WTC11 (cell line): ENCODE measurements around the gene IFT88. TPM values are rescaled to one million over a fixed set of nuclear protein-coding genes. Genes with fewer than 3 reads are reported as not detected.
"Not testable (repeated sequence)": the region's sequence is repeated elsewhere in the genome, so short reads cannot be mapped to it uniquely, and the experiment has no call there.

Source experiments
- ATAC-seq: fragments of 200-7000 bp; cut with Tn5 transposase; 2 replicates; pipeline ENCODE4 v1.10.0; 2021; ENCODE audit warnings: mild to moderate bottlenecking, moderate library complexity
- CTCF ChIA-PET: fragments of 300-600 bp; sonication (Branson Sonifier 250); formaldehyde crosslinking; loops from one replicate; lab custom pipeline; 2021; ENCODE audit warnings: antibody characterized with exemption; lab: Charles Lee
- POLR2A ChIA-PET: fragments of 350-600 bp; sonication (Branson Sonifier 250); formaldehyde crosslinking; loops from one replicate; lab custom pipeline; 2021; ENCODE audit warnings: antibody characterized with exemption; lab: Charles Lee
- DNase-seq: peaks from one replicate; pipeline ENCODE4 v3.0.0; 2021; ENCODE audit warnings: low spot score
- H3K27ac Mint-ChIP-seq: 2 replicates; pipeline ENCODE4 v1.8.0; 2021; ENCODE audit warnings: mixed read lengths
- H3K27me3 Mint-ChIP-seq: 2 replicates; pipeline ENCODE4 v1.8.0; 2021; ENCODE audit warnings: low read depth, mild to moderate bottlenecking, moderate library complexity, mixed read lengths
- H3K36me3 Mint-ChIP-seq: 2 replicates; pipeline ENCODE4 v1.8.0; 2021; ENCODE audit warnings: mixed read lengths
- H3K4me1 Mint-ChIP-seq: 2 replicates; pipeline ENCODE4 v1.8.0; 2022; ENCODE audit warnings: mixed read lengths
- H3K4me3 Mint-ChIP-seq: 2 replicates; pipeline ENCODE4 v1.8.0; 2021; ENCODE audit warnings: mild to moderate bottlenecking, moderate library complexity, mixed read lengths
- H3K9me3 Mint-ChIP-seq: 2 replicates; pipeline ENCODE4 v1.8.0; 2021; ENCODE audit warnings: mixed read lengths
- ATF3 ChIP-seq: sonication (generic); formaldehyde crosslinking; conservative IDR thresholded peaks from 2 replicates; pipeline ENCODE4 v1.8.1; 2022; ENCODE audit warnings: mild to moderate bottlenecking, missing genetic modification reagents
- E2F5 ChIP-seq: sonication (generic); formaldehyde crosslinking; IDR thresholded peaks from 2 replicates; pipeline ENCODE4 v1.8.1; 2022; ENCODE audit warnings: mild to moderate bottlenecking, moderate library complexity, missing genetic modification reagents
- IRF2 ChIP-seq: sonication (generic); formaldehyde crosslinking; IDR thresholded peaks from 2 replicates; pipeline ENCODE4 v1.8.0; 2022; ENCODE audit warnings: low read depth, missing genetic modification reagents, borderline replicate concordance
- JAZF1 ChIP-seq: fragments of 250-450 bp; sonication (Bioruptor Pico); IDR thresholded peaks from 2 replicates; pipeline ENCODE4 v1.9.0; 2021; ENCODE audit warnings: moderate library complexity, mild to moderate bottlenecking, inconsistent platforms
- MAX ChIP-seq: sonication (generic); formaldehyde crosslinking; IDR thresholded peaks from 2 replicates; pipeline ENCODE4 v1.8.0; 2022; ENCODE audit warnings: mild to moderate bottlenecking, missing genetic modification reagents
- NFE2L1 ChIP-seq: sonication (generic); formaldehyde crosslinking; IDR thresholded peaks from 2 replicates; pipeline ENCODE4 v1.8.1; 2023; ENCODE audit warnings: missing genetic modification reagents
- PRDM15 ChIP-seq: sonication (generic); formaldehyde crosslinking; IDR thresholded peaks from 2 replicates; pipeline ENCODE4 v1.8.0; 2022; ENCODE audit warnings: missing genetic modification reagents
- RORB ChIP-seq: fragments of 250-450 bp; sonication (Bioruptor Pico); IDR thresholded peaks from 2 replicates; pipeline ENCODE4 v1.9.0; 2021; ENCODE audit warnings: mild to moderate bottlenecking
- STAT6 ChIP-seq: sonication (generic); formaldehyde crosslinking; conservative IDR thresholded peaks from 2 replicates; pipeline ENCODE4 v1.8.1; 2023; ENCODE audit warnings: mild to moderate bottlenecking, low read depth, missing genetic modification reagents, moderate library complexity
- TP53 ChIP-seq: sonication (generic); formaldehyde crosslinking; IDR thresholded peaks from 2 replicates; pipeline ENCODE4 v1.8.1; 2023; ENCODE audit warnings: mild to moderate bottlenecking, missing genetic modification reagents
- ZBTB21 ChIP-seq: sonication (generic); formaldehyde crosslinking; IDR thresholded peaks from 2 replicates; pipeline ENCODE4 v1.8.1; 2023; ENCODE audit warnings: mild to moderate bottlenecking, missing genetic modification reagents, borderline replicate concordance
- ZNF138 ChIP-seq: sonication (generic); formaldehyde crosslinking; conservative IDR thresholded peaks from 2 replicates; pipeline ENCODE4 v1.8.1; 2022; ENCODE audit warnings: mild to moderate bottlenecking, moderate library complexity, missing genetic modification reagents
- ZNF263 ChIP-seq: sonication (generic); formaldehyde crosslinking; IDR thresholded peaks from 2 replicates; pipeline ENCODE4 v1.8.1; 2022; ENCODE audit warnings: low read depth, mild to moderate bottlenecking, moderate library complexity, missing genetic modification reagents
- total RNA-seq: library from RNA; stranded (reverse); gene quantifications from 3 replicates; pipeline ENCODE4 v1.2.3, GENCODE V29; 2021
- TF ChIP-seq, protein P1 (sequence below): fragments of 200-600 bp; IDR thresholded peaks from 2 replicates; pipeline ENCODE4 v1.8.0; 2022; ENCODE audit warnings: antibody characterized with exemption
- TF ChIP-seq, protein P2 (sequence below): sonication (generic); formaldehyde crosslinking; IDR thresholded peaks from 2 replicates; pipeline ENCODE4 v1.8.0; 2023; ENCODE audit warnings: missing genetic modification reagents, mild to moderate bottlenecking, borderline replicate concordance

The IFT88 gene
- total RNA-seq, 1 experiment from 2014 or later: 6.5 TPM

DNA sequence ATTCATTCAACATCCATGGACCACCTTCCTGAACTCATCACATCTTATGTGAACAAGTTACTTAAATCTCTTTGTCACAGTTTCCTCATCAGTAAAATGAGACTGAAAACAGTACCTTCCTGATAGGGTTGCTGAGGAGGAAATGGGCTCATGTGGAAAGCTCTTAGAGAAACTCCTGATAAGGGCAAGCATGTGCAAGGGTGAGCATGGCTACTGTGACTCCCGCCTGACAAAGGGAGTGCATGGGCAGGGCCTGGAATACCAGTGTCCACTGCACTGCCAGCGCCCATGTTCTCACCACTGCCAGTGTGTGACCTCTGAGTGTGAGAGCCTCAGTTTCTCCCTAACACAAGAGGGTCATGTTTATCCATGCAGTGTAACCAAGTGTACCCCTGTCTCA lies 109.3 kb downstream of the IFT88 start (continued):
- no peak for TF ChIP-seq IRF2 (CRISPR knock-in tag)
- TF ChIP-seq JAZF1 (CRISPR knock-in tag): no peak
- no peak for TF ChIP-seq ATF3 (CRISPR knock-in tag)
- no peak for TF ChIP-seq NFE2L1 (CRISPR knock-in tag)
- TF ChIP-seq RORB: no peak
- no peak for TF ChIP-seq PRDM15 (CRISPR knock-in tag)
- TF ChIP-seq E2F5 (CRISPR knock-in tag): no peak
- TF ChIP-seq TP53 (CRISPR knock-in tag): no peak
- no peak for TF ChIP-seq MAX (CRISPR knock-in tag)
- TF ChIP-seq ZNF263 (CRISPR knock-in tag): no peak

DNA sequence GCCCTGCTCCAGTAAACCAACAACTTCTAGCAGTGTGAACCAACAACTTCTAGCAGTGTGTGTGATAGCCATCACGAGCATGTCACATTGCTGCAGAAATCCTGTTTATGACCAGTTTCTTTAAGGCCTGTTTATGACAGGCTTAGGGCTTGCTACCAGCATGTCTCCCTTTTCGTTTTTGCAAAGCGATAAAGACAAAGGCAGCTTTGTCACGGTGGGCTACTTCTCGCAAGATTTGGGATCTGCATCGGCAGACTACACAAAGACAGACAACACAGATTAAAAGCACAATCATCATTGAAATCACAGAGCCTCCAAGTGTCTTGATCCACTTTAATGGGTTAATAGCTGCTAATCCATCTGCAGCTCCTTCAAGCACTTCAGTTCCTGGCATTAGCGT lies 111.6 kb downstream of the IFT88 start:
- DNase-seq, POLR2A ChIA-PET, H3K4me3 Mint-ChIP-seq, H3K27ac Mint-ChIP-seq, ATAC-seq, CTCF ChIA-PET, H3K27me3 Mint-ChIP-seq, H3K36me3 Mint-ChIP-seq, H3K9me3 Mint-ChIP-seq: not testable (repeated sequence)
- H3K4me1 Mint-ChIP-seq: peaks cover 29% of the 10 kb centered on the region

DNA sequence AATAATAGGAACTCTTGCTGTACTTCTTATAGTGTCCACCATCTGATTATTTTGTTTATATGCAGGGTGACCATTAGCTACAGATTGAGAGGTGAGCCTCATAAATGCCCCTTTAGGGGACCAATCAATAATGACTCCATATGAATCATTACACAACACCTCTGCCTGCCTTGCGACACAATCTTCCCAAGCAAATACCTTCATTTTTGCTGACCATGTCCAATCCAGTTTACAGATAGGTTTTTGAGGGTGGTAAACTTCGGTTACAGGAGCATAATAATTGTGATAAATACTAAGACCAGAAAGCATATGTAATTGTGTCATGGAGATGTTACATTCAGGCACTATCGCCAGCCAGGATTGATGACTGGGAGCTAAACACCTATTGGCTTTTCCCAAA lies 112.9 kb downstream of the IFT88 start:
- H3K27ac Mint-ChIP-seq: no peak overlapping the region
- ChIA-PET CTCF (no interaction called here), POLR2A (no interaction called here)
- DNase-seq: no peak
- H3K9me3 Mint-ChIP-seq: no peaks in the 10 kb centered on the region
- H3K4me3 Mint-ChIP-seq: no peak overlapping the region
- no peaks in the 10 kb centered on the region for H3K36me3 Mint-ChIP-seq
- peaks cover 42% of the 10 kb centered on the region for H3K4me1 Mint-ChIP-seq
- ATAC-seq: no peak
- no peaks in the 10 kb centered on the region for H3K27me3 Mint-ChIP-seq
- no peak for TF ChIP-seq STAT6 (CRISPR knock-in tag)
- no peak for TF ChIP-seq RORB
- no peak for TF ChIP-seq ZNF138 (CRISPR knock-in tag)
- TF ChIP-seq, protein P1, sequence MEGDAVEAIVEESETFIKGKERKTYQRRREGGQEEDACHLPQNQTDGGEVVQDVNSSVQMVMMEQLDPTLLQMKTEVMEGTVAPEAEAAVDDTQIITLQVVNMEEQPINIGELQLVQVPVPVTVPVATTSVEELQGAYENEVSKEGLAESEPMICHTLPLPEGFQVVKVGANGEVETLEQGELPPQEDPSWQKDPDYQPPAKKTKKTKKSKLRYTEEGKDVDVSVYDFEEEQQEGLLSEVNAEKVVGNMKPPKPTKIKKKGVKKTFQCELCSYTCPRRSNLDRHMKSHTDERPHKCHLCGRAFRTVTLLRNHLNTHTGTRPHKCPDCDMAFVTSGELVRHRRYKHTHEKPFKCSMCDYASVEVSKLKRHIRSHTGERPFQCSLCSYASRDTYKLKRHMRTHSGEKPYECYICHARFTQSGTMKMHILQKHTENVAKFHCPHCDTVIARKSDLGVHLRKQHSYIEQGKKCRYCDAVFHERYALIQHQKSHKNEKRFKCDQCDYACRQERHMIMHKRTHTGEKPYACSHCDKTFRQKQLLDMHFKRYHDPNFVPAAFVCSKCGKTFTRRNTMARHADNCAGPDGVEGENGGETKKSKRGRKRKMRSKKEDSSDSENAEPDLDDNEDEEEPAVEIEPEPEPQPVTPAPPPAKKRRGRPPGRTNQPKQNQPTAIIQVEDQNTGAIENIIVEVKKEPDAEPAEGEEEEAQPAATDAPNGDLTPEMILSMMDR: no peak
- no peak for TF ChIP-seq ZBTB21
- TF ChIP-seq, protein P2, sequence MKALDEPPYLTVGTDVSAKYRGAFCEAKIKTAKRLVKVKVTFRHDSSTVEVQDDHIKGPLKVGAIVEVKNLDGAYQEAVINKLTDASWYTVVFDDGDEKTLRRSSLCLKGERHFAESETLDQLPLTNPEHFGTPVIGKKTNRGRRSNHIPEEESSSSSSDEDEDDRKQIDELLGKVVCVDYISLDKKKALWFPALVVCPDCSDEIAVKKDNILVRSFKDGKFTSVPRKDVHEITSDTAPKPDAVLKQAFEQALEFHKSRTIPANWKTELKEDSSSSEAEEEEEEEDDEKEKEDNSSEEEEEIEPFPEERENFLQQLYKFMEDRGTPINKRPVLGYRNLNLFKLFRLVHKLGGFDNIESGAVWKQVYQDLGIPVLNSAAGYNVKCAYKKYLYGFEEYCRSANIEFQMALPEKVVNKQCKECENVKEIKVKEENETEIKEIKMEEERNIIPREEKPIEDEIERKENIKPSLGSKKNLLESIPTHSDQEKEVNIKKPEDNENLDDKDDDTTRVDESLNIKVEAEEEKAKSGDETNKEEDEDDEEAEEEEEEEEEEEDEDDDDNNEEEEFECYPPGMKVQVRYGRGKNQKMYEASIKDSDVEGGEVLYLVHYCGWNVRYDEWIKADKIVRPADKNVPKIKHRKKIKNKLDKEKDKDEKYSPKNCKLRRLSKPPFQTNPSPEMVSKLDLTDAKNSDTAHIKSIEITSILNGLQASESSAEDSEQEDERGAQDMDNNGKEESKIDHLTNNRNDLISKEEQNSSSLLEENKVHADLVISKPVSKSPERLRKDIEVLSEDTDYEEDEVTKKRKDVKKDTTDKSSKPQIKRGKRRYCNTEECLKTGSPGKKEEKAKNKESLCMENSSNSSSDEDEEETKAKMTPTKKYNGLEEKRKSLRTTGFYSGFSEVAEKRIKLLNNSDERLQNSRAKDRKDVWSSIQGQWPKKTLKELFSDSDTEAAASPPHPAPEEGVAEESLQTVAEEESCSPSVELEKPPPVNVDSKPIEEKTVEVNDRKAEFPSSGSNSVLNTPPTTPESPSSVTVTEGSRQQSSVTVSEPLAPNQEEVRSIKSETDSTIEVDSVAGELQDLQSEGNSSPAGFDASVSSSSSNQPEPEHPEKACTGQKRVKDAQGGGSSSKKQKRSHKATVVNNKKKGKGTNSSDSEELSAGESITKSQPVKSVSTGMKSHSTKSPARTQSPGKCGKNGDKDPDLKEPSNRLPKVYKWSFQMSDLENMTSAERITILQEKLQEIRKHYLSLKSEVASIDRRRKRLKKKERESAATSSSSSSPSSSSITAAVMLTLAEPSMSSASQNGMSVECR (CRISPR knock-in tag): no peak
- no peak for TF ChIP-seq ZNF263 (CRISPR knock-in tag)
- TF ChIP-seq PRDM15 (CRISPR knock-in tag): no peak
